ENCODE data around the gene MYH11.
"Not testable (repeated sequence)": the region's sequence is repeated elsewhere in the genome, so short reads cannot be mapped to it uniquely, and the experiment has no call there.

The MYH11 gene

GRCh38 chr16:15876503-15876902 is 19.7 kb upstream of the MYH11 start:
- DNase-seq (ENCODE audit: low read depth in 2 of 2), result no peak

GRCh38 chr16:15874745-15875314 is 18.0 kb upstream of the MYH11 start:
- peak in 1 of 2 experiments; percentile 36 for DNase-seq (ENCODE audit: low read depth in 2 of 2)

DNA sequence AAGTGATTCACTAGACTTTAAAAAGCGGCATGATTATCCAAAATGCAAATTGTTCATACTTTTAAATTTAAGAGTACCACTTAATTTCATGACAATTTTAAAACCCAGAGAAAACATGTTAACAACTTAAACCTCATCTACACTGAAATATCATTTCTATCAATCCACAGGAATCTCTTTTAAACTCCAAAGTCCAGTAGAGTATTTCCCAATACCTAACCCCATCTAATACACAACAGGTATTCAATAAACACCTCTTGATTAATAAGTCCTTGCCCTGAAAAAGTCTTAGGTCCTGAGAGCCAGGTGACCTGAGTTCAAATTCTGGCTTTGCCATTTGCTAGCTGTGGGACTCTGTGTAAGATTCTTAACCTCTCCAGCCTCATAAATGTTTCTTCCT is 16.9 kb upstream of the MYH11 start:
- no peak for DNase-seq (ENCODE audit: low read depth in 2 of 2)

GRCh38 chr16:15873301-15873700 is 16.5 kb upstream of the MYH11 start:
- DNase-seq (ENCODE audit: low read depth in 2 of 2), result no peak

GRCh38 chr16:15870011-15870410 is 13.2 kb upstream of the MYH11 start:
- no peak for DNase-seq (ENCODE audit: low read depth in 2 of 2)

- no peak for DNase-seq (ENCODE audit: low read depth in 2 of 2)
Measured at GRCh38 chr16:15866451-15866850, 9.6 kb upstream of the MYH11 start.

DNA sequence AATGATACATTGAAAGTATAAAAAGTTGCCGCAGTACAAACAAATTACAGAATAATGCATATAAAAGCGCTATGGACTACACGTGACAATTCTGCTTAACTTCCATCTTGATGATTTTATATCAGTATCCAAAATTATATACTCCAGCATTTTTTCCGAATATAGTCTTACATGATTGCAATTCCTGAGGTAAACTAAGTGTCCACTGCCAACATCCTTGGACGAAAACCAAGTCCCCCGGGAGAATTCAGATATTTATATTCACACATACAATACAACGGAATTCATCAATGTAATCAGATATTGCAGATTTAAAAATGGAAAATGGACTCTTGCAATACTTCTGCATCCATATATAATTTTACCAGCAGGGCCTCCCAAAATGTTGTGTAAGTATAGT is 8.9 kb upstream of the MYH11 start:
- peak; percentile 82 to 87 for DNase-seq (ENCODE audit: low read depth in 2 of 2)

DNA sequence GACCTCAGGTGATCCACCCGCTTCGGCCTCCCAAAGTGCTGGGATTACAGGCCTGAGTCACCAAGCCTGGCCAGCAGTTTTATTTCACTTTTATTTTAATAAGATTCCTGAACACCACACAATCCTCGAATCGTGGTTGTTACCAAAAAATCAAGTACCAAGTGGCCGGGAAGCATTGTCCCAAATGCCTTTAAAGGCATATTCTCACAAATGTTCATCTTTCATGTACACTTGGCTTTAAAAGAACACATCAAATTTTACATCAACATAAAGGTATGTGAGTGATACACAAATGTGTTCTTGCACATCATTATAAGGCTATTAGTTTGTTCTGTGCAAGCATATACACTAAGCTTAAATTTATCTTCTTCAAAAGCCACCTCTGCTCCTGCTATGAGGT is 8.1 kb upstream of the MYH11 start:
- no peak for DNase-seq (ENCODE audit: low read depth in 2 of 2)

GRCh38 chr16:15861996-15862395 is 5.2 kb upstream of the MYH11 start:
- no peak for DNase-seq (ENCODE audit: low read depth in 2 of 2)

DNA sequence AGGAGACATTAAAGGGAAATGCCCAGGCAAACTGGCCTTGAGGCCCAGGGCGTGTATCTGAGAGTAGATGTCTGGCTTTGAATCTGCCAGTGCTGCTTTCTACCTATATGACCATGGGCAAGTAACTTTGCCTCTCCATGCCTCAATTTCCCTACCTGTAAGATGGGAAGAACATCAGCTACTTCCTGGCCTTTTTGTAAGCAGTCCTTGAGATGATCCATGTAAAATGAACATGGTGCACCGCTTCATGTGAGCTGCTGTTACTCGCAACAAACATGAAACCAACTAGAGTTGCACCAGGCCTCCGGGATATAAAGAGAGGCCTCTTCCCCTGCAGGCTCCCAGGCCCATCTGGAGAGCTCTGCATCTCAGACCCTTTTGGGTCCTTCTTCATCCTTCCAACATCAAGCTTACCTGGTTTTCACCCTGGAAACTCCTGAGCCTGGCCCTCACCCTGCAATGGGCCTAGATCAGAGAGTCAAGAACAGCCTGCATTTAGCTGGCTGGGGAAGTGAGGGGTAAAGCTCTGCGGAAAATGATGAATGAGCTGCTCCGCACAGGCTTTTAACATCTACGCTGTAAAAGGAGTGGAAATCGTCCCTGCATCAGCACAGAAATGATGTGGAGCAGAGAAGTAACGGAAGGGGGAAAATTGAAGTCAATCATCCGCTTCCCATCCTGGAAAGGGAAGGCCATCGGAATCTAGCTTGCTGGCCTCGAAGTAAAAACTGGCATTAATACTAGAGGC is 2.3 kb upstream of the MYH11 start:
- DNase-seq (ENCODE audit: low read depth in 2 of 2), result no peak

DNA sequence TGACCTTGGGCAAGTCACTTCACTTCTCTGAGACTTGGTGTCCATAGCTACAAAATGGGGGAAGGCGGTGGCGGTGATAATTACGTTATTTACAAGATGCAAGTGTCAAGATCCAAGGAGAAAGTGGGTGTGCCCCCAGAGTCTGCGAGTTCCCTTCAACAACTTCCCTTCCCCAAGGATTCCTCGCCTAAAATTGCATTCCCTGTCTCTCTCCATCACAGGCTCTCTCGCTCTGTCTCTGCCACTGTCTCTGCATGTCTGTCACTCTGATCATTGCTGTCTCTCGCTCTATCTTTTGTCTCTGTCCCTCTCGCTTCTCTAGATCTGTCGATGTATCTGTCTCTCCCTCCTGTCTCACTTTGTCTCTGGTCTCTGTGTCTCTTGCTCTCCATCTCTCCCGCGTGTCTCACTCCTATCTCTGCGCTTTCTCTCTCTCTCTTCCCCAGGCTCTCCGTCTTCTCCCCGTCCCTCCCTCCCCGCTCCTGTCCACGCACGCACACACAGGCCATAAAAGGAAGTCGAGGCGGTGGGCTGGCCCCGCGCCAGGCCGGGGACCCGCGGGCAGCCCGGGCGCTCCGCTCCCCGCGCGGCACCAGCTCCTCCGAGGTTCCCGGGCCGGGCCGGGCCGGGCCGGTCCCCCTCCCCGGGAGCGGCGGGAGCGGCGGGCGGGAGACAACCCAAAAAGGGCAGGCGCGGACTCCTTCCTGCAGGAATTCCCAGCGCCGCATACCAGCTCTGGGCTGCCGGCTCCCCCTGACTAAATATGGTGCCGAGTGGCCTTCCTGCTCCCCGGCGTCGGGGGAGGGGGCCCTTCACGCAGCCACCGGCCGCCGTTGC is 1.1 kb upstream of the MYH11 start:
- DNase-seq (ENCODE audit: low read depth in 2 of 2), result no peak

GRCh38 chr16:15856182-15856581 is 646 bp downstream of the MYH11 start:
- DNase-seq (ENCODE audit: low read depth in 2 of 2), result no peak

DNA sequence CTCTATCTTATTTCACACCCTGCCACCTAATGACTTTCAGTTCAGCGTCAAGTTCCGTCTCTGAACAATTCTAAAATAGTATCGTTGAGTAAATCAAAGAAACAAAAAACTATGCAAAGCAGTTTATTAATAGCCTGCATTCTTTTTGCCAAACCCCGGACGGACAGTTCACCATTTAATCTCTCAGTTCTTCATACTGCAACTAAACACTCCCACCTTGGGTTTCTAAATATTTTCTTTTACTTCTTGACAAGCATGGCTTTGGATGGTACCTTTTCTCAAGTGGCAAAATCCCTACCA is 1.2 kb downstream of the MYH11 start:
- no peak for DNase-seq (ENCODE audit: low read depth in 2 of 2)

- DNase-seq (ENCODE audit: low read depth in 2 of 2), result no peak
Measured at GRCh38 chr16:15854906-15855703, 1.7 kb downstream of the MYH11 start.

GRCh38 chr16:15854061-15854460 is 2.8 kb downstream of the MYH11 start:
- DNase-seq (ENCODE audit: low read depth in 2 of 2), result no peak

DNA sequence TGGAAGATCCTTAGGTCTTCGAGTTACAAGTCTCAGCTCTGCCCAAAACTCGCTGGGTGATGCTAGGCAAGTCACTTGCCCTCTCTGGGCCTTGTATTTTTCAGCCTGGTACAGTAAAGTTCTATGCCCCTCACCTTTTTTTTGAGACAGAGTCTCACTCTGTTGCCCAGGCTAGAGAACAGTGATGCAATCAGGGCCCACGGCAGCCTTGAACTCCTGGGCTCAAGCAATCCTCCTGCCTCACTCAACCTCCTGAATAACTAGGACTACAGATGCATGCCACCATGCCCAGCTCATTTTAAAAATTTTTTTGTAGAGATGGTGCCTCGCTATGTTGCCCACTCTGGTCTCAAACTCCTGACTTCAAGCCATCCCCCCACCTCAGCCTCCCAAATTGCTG is 3.8 kb downstream of the MYH11 start:
- DNase-seq (ENCODE audit: low read depth in 2 of 2), result no peak

- DNase-seq (ENCODE audit: low read depth in 2 of 2), result not testable (repeated sequence)
Measured at GRCh38 chr16:15850555-15850954, 6.3 kb downstream of the MYH11 start.

DNA sequence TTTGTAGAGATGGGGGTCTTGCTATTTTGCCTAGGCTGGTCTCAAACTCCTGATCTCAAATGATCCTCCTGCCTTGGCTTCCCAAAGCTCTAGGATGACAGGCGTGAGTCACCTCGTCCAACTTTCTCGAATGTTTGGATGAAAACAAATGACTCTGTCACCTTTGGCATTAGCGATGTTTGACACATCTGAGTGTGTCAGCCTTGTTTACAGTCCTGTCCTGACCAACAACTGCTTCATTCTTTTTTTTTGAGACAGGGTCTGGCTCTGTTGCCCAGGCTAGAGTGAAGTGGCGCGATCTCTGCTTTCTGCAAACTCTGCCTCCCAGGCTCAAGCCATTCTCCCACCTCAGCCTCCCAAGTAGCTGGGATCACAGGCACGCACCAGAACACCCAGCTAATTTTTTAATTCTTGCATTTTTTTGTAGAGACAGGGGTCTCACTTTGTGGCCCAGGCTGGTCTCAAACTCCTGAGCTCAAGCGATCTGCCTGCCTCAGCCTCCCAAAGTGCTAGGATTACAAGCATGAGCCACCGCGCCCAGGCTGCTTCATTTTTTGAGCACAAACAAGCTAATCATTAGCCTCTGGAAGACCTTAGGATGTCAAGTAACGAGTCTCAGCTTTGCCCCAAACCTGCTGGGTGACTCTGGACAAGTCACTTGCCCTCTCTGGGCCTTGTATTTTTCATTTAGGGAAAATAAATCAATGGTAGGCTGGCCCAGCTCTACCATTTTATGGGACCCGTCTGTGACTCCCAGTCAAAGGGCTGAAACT is 7.4 kb downstream of the MYH11 start:
- DNase-seq (ENCODE audit: low read depth in 2 of 2), result no peak

DNA sequence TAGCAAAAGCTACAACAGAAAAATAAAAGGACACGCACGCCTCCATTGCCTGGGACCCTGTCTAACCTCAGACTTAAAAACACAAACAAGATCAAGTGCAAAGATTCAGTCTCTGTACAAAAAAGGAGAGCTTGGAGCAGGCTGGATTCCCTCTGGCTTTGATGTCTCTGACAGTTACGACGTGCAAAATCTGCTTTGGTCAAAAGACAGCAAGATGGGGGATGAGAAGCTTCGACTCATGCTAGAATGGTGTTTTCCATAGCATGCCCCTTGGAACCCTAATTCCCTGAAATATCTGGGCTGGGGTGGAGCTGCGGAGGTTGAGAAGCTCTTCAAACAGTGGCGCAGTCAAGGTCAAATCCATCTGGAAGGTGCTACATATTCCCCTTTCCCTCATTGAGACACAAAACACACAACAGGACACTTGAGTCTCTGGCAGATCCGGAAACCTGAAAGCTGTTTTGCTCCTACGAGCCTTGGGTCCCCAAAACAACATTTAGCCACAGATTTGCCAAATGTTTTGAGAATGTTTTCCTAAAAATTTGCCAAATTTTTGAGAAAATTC is 9.1 kb downstream of the MYH11 start:
- DNase-seq (ENCODE audit: low read depth in 2 of 2), result no peak

- no peak for DNase-seq (ENCODE audit: low read depth in 2 of 2)
Measured at GRCh38 chr16:15846510-15846909, 10.3 kb downstream of the MYH11 start.

DNA sequence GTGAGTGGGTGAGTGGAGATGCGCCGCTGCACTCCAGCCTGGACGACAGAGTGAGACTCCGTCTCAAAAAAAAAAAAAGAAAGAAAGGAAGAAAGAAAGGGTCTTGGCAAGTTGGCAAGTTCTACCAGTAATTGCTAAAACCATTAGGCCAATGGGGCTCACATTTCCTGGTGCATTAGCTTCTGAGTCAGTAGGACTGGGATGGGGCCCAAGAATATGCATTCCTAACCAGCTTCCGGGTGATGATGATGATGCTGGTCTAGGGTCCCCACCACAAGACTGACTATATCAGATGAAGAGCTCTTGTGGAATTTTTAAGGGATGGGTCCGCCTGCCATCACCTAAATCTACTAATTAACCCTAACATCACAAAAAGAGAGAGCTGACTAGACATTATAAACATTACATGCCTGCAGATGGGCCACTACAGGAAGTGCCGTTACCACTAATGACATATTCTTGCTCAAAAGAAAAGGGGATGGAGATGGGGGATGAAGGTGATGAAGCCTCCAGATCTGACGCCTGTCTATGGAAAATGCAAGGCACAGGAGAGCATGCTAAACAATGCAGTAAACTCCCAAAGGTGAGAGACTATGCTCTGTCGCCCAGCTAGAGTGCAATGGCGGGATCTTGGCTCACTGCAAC is 13.1 kb downstream of the MYH11 start:
- no peak for DNase-seq (ENCODE audit: low read depth in 2 of 2)

All from fibroblast of skin of left biceps (primary cell).